ENCODE results near the gene YTHDF1. TPM values are rescaled to one million over a fixed set of nuclear protein-coding genes. Genes with fewer than 3 reads are reported as not detected.

YTHDF1 gene
- total RNA-seq, 1 donor from 2014 or later, result 44.9 TPM

DNA sequence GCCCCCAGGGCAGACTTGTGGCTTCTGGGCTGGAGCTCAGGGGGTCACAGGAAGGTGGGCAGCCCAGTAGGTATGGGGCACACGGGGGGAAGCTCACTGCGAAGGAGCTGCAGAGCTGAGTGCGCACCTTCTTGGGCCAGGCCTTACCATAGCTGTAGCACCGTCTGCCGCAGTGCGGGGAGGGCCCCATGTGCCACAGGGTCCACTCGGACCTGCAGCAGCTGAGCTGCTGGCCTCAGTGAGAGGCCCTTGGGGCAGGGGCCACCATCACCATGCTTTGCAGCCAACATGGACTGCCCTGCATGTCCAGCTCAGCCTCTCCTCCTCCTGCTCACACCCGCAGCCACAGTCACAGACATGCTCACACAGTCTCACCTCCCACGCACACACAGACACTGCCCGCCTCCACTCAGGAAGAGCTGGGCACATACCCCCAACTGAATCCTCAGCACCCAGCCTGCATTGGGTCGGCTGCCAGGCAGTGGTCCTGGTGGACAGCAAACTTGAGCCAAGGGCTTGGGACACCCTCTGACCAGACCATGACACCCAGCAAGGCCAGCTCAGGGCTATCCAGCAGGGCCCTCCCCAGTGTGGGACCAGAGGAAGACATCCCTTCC, 35.3 kb downstream of the YTHDF1 start:
- peaks cover 49% of the 10 kb centered on the region for H3K27me3 Mint-ChIP-seq (ENCODE audit: unreplicated experiment)
- no peak for DNase-seq (ENCODE audit: extremely low spot score, unreplicated experiment)
- H3K27ac Mint-ChIP-seq (ENCODE audit: unreplicated experiment), result no peak overlapping the region
- H3K9me3 Mint-ChIP-seq (ENCODE audit: unreplicated experiment), result no peaks in the 10 kb centered on the region
- no peak overlapping the region for H3K4me3 Mint-ChIP-seq (ENCODE audit: unreplicated experiment)
- H3K4me1 Mint-ChIP-seq (ENCODE audit: unreplicated experiment), result peaks cover 9% of the 10 kb centered on the region
- no peaks in the 10 kb centered on the region for H3K36me3 Mint-ChIP-seq (ENCODE audit: unreplicated experiment)
- TF ChIP-seq, protein P1, sequence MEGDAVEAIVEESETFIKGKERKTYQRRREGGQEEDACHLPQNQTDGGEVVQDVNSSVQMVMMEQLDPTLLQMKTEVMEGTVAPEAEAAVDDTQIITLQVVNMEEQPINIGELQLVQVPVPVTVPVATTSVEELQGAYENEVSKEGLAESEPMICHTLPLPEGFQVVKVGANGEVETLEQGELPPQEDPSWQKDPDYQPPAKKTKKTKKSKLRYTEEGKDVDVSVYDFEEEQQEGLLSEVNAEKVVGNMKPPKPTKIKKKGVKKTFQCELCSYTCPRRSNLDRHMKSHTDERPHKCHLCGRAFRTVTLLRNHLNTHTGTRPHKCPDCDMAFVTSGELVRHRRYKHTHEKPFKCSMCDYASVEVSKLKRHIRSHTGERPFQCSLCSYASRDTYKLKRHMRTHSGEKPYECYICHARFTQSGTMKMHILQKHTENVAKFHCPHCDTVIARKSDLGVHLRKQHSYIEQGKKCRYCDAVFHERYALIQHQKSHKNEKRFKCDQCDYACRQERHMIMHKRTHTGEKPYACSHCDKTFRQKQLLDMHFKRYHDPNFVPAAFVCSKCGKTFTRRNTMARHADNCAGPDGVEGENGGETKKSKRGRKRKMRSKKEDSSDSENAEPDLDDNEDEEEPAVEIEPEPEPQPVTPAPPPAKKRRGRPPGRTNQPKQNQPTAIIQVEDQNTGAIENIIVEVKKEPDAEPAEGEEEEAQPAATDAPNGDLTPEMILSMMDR (IDR thresholded peaks at IDR 0.05), result no peak

- H3K36me3 Mint-ChIP-seq (ENCODE audit: unreplicated experiment), result no peaks in the 10 kb centered on the region
- peaks cover 51% of the 10 kb centered on the region for H3K27me3 Mint-ChIP-seq (ENCODE audit: unreplicated experiment)
- TF ChIP-seq, protein P1 (IDR thresholded peaks at IDR 0.05), result no peak
- no peak for DNase-seq (ENCODE audit: extremely low spot score, unreplicated experiment)
- peaks cover 9% of the 10 kb centered on the region for H3K4me1 Mint-ChIP-seq (ENCODE audit: unreplicated experiment)
- no peaks in the 10 kb centered on the region for H3K9me3 Mint-ChIP-seq (ENCODE audit: unreplicated experiment)
- no peak overlapping the region for H3K27ac Mint-ChIP-seq (ENCODE audit: unreplicated experiment)
- peak overlapping the region; percentile 42 for H3K4me3 Mint-ChIP-seq (ENCODE audit: unreplicated experiment)
Measured at GRCh38 chr20:63179687-63180568, 36.0 kb downstream of the YTHDF1 start.

DNA sequence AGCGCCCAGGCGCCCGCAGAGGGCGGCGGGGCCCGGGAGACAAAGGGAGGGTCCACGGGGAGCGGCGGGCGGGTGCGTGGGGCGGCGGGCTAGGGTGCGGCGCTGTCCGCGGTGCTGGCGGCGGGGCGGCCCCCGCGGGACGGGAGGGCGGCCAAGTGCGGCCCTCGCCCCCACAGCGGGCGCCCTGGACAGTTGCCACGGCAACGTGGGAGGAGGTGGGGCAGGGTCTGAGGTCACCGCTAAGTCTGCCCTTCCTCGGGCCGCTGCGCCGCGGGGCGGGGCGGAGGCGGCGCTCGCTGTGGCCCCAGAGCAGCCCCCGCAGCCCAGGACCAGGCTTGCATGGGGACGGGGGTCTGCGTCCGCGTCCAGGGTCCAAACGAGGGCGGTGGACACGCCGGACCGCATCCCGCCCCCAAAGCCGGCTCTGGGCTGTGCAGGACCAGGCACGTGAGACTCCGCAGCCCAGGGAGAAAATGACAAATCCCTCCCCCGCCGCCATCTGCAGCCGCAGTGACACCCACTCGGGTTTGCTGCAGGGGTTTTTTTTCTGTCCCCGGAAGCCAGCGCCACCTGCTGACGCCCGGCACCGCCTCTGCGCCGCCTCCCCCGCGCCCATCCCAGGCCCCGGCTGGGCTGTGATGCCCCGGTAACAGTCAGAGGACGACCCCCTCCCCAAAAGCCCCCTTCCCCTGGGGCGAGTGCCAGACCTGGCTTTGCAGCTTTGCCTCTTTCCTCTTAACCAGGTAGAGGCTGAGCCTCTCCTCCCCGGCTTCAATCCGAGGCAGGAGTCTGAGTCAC, 36.8 kb downstream of the YTHDF1 start:
- DNase-seq (ENCODE audit: extremely low spot score, unreplicated experiment), result no peak
- Mint-ChIP-seq H3K36me3 (ENCODE audit: unreplicated experiment) (no peaks in the 10 kb centered on the region), H3K27me3 (ENCODE audit: unreplicated experiment) (peaks cover 55% of the 10 kb centered on the region), H3K4me1 (ENCODE audit: unreplicated experiment) (peaks cover 9% of the 10 kb centered on the region), H3K9me3 (ENCODE audit: unreplicated experiment) (no peaks in the 10 kb centered on the region), H3K27ac (ENCODE audit: unreplicated experiment) (no peak overlapping the region), H3K4me3 (ENCODE audit: unreplicated experiment) (peak overlapping the region; percentile 42)
- TF ChIP-seq, protein P1 (IDR thresholded peaks at IDR 0.05), result peak; percentile 48

- no peak overlapping the region for H3K4me3 Mint-ChIP-seq (ENCODE audit: unreplicated experiment)
- TF ChIP-seq, protein P1 (IDR thresholded peaks at IDR 0.05), result no peak
- H3K27ac Mint-ChIP-seq (ENCODE audit: unreplicated experiment), result no peak overlapping the region
- H3K4me1 Mint-ChIP-seq (ENCODE audit: unreplicated experiment), result peaks cover 9% of the 10 kb centered on the region
- H3K36me3 Mint-ChIP-seq (ENCODE audit: unreplicated experiment), result no peaks in the 10 kb centered on the region
- peaks cover 49% of the 10 kb centered on the region for H3K27me3 Mint-ChIP-seq (ENCODE audit: unreplicated experiment)
- H3K9me3 Mint-ChIP-seq (ENCODE audit: unreplicated experiment), result no peaks in the 10 kb centered on the region
- DNase-seq (ENCODE audit: extremely low spot score, unreplicated experiment), result no peak
Measured at GRCh38 chr20:63178446-63178820, 37.5 kb downstream of the YTHDF1 start.

Measured in osteocyte (in vitro differentiated cells).